Cortex of kidney (tissue), 1 donor: ENCODE data around the gene NINL.

Experiments
- DNase-seq: peaks from one replicate; lab custom pipeline; 2025; lab: John Stamatoyannopoulos, UW

NINL gene

GRCh38 chr20:25464501-25465242 is 120.7 kb downstream of the NINL start:
- no peak for DNase-seq

GRCh38 chr20:25461786-25462545 is 123.4 kb downstream of the NINL start:
- DNase-seq = no peak

- no peak for DNase-seq
Measured at GRCh38 chr20:25461281-25461650, 124.1 kb downstream of the NINL start.

DNA sequence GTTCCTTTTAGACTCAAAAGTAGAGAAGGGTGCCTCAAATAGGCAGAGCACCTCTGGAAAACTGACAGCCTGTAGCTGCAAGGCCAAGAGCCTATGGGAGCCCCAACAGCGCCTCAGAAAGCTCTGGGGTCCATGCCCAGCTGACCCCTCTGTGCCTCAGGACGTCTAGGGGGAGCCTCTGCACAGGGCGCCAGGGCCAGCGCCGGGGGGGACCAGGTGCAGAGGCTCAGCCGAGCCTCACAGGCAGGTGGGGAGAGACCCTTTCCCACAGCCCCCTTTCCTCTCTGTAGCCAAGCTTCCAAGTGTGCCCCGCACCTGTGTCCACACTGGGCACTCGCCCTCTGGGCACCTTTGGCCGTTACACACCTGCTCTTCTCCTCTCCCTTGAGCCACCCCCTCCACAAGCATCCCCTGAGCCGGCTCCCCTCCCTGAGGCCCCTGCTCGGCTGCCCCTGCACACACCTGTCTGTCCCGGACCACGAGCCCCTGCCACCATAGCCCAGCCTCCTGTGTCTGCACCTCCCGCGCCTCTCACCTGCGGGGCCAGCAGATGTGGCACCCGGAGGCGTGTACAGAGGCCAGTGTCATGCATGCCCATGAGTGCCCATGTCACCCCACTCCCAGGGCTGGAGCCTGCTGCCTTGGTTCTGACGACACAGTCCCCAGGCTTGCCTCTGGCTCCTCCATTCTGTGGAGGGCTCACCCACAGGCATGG is 124.6 kb downstream of the NINL start:
- no peak for DNase-seq

- no peak for DNase-seq
Measured at GRCh38 chr20:25459916-25460535, 125.3 kb downstream of the NINL start.

DNA sequence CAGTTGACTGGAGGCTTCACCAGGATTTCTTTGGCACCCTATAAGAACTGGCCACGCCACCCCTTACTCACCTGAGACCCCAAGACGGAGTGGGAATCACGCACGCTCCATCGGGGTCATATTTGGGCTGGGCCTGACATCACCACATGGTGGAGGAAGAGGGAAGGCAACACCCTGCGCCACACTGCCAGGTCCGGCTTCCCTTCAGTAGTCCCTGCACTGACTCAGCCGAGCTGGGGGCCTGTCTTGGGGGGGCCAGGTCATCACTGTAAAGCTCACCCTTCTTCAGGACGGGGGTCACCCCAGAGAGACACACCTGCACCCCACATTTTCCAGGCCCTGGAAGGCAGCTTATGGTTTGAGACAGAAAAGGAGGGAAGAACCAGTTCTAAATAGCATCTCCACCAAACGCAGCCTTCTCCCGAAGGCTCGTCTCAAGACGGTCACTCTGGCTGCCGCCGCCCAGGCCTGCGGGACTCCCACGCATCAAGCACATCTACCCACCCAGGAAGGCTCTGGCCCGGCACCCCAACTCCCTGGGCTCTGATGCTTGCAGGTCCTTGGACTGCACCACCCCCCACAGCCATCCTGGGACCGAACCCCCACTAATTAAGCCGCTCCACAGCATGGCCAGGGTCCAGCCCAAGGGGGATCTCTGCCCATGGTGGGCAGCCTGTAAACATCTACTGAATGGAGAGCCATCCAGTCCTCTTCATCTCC is 126.1 kb downstream of the NINL start:
- DNase-seq = no peak

GRCh38 chr20:25457886-25458680 is 127.2 kb downstream of the NINL start:
- DNase-seq = no peak

DNA sequence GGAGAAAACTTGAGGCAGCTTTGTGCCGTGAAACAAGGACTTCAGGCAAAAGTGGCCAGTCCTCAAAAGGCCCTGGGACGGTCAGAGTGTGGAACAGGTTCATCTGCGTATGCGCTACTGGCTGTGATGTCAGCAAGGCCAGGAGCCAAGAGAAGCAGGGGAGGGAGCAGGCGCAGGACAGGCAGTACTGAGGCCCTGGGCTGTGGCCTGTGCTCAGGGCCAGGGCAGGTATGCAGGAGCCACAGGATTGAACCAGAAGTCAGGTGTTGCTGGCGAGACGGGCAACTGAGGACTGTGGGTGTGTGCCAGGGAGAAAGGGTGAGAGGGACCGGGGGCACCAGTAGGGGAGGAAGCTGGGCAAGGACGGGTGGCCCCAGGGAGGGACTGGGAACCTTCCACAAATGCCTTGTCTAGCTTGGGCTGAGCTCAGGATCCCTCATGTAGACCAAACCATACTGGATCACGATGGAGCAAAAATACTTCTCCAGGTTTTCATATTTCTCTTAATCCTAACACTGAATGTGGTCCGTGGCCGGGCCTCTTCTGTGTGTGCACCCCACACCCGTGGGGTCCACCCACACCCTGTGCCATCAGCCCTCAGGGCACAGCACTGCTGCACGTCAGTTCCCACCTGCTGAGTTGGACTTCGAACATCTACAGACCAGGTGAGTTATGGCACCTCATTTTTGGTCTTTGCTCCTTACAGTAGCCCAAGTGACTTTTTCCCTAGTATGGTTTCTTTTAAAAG is 131.0 kb downstream of the NINL start:
- no peak for DNase-seq

DNA sequence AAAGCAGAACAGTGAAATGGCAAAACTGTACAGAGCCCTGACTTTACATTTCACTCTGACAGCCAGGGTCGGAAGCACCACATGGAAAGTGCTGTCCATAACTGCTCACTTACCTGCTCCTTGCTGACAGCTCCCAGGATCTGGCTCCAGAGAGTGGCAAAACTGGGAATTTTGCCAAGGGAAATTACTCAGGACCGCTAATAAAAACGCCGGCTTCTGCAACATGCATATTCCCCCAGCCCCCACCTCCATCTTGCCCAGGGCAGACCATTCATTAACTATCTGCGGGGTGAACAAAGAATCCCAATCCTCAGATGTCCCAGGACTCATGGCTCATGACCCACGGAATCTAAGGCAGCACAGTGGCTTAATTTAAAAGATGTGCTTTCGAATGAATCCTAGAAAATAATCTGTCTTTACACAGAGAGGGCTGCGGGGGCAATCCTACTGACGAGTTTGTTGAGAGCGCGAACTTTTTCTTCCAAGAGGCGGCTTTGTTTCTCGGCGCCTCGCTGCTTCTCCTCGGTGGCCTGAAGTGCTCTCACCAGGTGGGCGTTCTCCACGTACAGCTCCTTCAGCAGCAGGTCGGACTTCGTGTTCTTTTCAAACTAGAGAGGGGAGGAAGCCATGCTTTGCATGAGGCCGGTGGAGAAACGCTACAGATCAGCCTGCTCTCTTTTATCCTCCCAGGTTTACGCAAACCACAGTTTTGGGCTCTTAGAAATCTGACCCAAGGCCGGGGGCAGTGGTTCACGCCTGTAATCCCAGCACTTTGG is 132.1 kb downstream of the NINL start:
- DNase-seq = no peak

GRCh38 chr20:25452333-25452732 is 133.0 kb downstream of the NINL start:
- DNase-seq = no peak

DNA sequence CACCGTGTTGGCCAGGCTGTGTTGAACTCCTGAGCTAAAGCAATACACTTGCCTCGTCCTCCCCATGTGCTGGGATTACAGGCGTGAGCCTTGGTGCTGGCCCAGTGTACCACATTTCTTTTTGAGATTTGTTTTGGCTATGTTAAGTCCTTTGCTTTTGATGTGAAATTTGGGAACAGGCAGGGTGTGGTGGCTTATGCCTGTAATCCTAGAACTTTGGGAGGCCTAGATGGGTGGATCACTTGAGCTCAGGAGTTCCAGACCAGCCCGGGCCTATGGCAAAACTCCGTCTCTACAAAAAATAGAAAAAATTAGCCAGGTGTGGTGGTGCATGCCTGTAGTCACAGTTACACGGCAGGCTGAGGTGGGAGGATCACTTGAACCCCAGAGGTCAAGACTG is 137.7 kb downstream of the NINL start:
- no peak for DNase-seq

DNA sequence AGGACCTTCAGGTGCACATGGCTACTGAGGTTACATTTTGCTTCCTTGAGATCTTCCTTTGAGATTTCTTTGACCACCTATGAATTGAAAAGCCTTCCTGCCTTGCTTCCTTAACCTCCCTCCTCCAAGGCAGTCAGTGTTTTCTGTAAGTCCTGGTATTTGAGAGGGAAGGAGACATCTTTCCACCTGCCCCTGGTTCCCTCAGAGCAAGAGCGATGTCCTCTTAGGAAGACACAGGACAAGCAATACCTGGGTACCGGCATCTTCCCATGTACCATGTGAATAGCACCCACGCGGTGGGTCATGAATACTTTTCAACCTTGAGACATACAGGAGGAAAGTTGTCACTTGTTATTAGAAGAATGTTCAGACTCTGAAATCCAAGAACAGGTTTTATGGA is 140.8 kb downstream of the NINL start:
- no peak for DNase-seq

GRCh38 chr20:25439328-25439727 is 146.0 kb downstream of the NINL start:
- no peak for DNase-seq

- no peak for DNase-seq
Measured at GRCh38 chr20:25437153-25437581, 148.2 kb downstream of the NINL start.

DNA sequence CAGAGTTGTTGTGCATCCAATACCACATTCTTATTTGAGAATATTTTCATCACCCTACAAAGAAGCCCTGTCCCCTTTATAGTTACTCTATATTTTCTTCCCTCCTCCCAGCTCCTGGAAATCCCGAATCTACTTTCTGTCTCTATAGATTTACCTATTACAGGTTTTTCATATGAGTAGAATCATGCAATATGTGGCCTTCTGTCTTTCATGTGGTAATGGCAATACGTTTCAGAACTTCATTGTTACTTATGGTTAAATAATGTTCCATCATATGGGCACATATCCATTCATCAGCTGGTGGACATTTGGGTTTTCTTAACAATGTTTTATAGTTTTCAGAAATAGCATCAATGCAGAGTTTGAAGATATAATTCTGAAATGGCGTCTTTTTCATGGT is 160.8 kb downstream of the NINL start:
- no peak for DNase-seq

- no peak for DNase-seq
Measured at GRCh38 chr20:25422032-25422431, 163.3 kb downstream of the NINL start.

GRCh38 chr20:25421102-25421501 is 164.2 kb downstream of the NINL start:
- DNase-seq = no peak

DNA sequence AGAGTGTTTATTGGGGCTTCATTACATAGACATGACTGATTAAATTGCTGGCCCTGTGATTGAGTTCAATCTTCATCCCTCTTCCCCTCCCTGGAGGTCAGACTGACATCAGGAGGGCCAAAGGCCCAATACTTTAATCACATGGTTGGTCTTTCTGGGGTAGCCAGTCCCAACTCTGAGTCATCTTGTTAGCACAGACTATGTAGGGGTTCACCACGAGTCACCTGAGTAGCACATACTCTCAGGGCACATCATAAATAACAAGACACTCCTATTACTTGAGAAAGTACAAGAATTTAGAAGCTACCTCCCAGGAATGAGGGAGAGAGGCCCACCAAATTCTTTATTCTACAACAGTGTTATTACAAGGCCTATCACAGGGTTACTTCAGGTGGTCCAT is 166.6 kb downstream of the NINL start:
- no peak for DNase-seq

GRCh38 chr20:25408890-25409289 is 176.4 kb downstream of the NINL start:
- DNase-seq = no peak

- DNase-seq = no peak
Measured at GRCh38 chr20:25408170-25408547, 177.2 kb downstream of the NINL start.
